Cardiac muscle cell (in vitro differentiated cells and primary cell): ENCODE data around the gene RBM47. TPM values are rescaled to one million over a fixed set of nuclear protein-coding genes. Genes with fewer than 3 reads are reported as not detected.

ENCODE experiments used
- DNase-seq, 2 donors: peaks; one replicate each; pipeline versions ENCODE4 v3.0.0 to v3.0.0-alpha.2; 2010 to 2017; ENCODE audit warnings: low read depth in 1 of 2, low spot score in 1 of 2
- H3K27ac ChIP-seq: fragments of 200-600 bp; sonication (generic); 2 replicates; pipeline ENCODE4 v1.5.1; 2016
- H3K27me3 ChIP-seq: fragments of 200-600 bp; sonication (generic); 2 replicates; pipeline ENCODE4 v1.6.0; 2016; ENCODE audit warnings: control low read depth
- H3K36me3 ChIP-seq: fragments of 200-600 bp; sonication (generic); 2 replicates; pipeline ENCODE4 v1.5.1; 2016; ENCODE audit warnings: control low read depth
- H3K4me1 ChIP-seq: fragments of 200-600 bp; sonication (generic); 2 replicates; pipeline ENCODE4 v1.8.1; 2017; ENCODE audit warnings: low read depth, mild to moderate bottlenecking, mixed run types
- H3K4me3 ChIP-seq: fragments of 200-600 bp; sonication (generic); 2 replicates; pipeline ENCODE4 v1.5.1; 2016; ENCODE audit warnings: mild to moderate bottlenecking
- H3K9me3 ChIP-seq: fragments of 200-600 bp; sonication (generic); 2 replicates; pipeline ENCODE4 v1.5.1; 2017; ENCODE audit warnings: low read depth, mild to moderate bottlenecking, control low read depth
- CTCF ChIP-seq: IDR thresholded peaks from 2 replicates; pipeline ENCODE4 v1.5.1; 2012; ENCODE audit warnings: low read depth, mild to moderate bottlenecking, low read length
- polyA plus RNA-seq: library from polyadenylated mRNA; unstranded; fragments of >200 nt; fragmentation: Nextera tagmentation; extraction: Ambion mirVana; gene quantifications from 2 replicates; pipeline ENCODE4 v1.2.1, GENCODE V29; 2016
- total RNA-seq: library from RNA; depleted of rRNA; stranded (reverse); fragments of >200 nt; gene quantifications from 2 replicates; pipeline ENCODE4 v1.2.3, GENCODE V29; 2016

RBM47 gene
- total and polyA plus RNA-seq, 2 experiments from 2014 or later, result 1.1 to 1.4 TPM

GRCh38 chr4:40575846-40576245 lies 53.8 kb downstream of the RBM47 start:
- no peak for TF ChIP-seq CTCF
- Histone ChIP-seq H3K27ac (no peak overlapping the region), H3K4me3 (no peak overlapping the region), H3K9me3 (no peaks in the 10 kb centered on the region), H3K36me3 (no peaks in the 10 kb centered on the region), H3K27me3 (no peaks in the 10 kb centered on the region), H3K4me1 (peaks cover 18% of the 10 kb centered on the region)
- peak in 1 of 2 donors; percentile 51 for DNase-seq

GRCh38 chr4:40573593-40574311 lies 55.9 kb downstream of the RBM47 start:
- Histone ChIP-seq H3K36me3 (no peaks in the 10 kb centered on the region), H3K4me1 (peaks cover 18% of the 10 kb centered on the region), H3K27me3 (no peaks in the 10 kb centered on the region), H3K4me3 (no peak overlapping the region), H3K27ac (no peak overlapping the region), H3K9me3 (no peaks in the 10 kb centered on the region)
- TF ChIP-seq CTCF, result no peak
- peak in 1 of 2 donors; percentile 56 for DNase-seq

GRCh38 chr4:40572692-40573310 lies 56.9 kb downstream of the RBM47 start:
- TF ChIP-seq CTCF, result no peak
- DNase-seq, result no peak
- Histone ChIP-seq H3K27ac (no peak overlapping the region), H3K4me1 (peaks cover 17% of the 10 kb centered on the region), H3K9me3 (no peaks in the 10 kb centered on the region), H3K4me3 (no peak overlapping the region), H3K27me3 (no peaks in the 10 kb centered on the region), H3K36me3 (no peaks in the 10 kb centered on the region)

- H3K27me3 ChIP-seq, result no peaks in the 10 kb centered on the region
- no peaks in the 10 kb centered on the region for H3K9me3 ChIP-seq
- no peak for DNase-seq
- peaks cover 6% of the 10 kb centered on the region for H3K4me1 ChIP-seq
- no peaks in the 10 kb centered on the region for H3K36me3 ChIP-seq
- H3K4me3 ChIP-seq, result no peak overlapping the region
- H3K27ac ChIP-seq, result no peak overlapping the region
- TF ChIP-seq CTCF, result no peak
These were observed 58.5 kb downstream of the RBM47 start for GRCh38 chr4:40571208-40571607.

- TF ChIP-seq CTCF, result no peak
- no peak for DNase-seq
- Histone ChIP-seq H3K27ac (no peak overlapping the region), H3K4me3 (no peak overlapping the region), H3K9me3 (no peaks in the 10 kb centered on the region), H3K36me3 (no peaks in the 10 kb centered on the region), H3K4me1 (peaks cover 1% of the 10 kb centered on the region), H3K27me3 (no peaks in the 10 kb centered on the region)
These were observed 59.2 kb downstream of the RBM47 start for GRCh38 chr4:40570348-40571077.
